GM23338 (cell line): Measurements from ENCODE around the gene ACOT11. TPM values are rescaled to one million over a fixed set of nuclear protein-coding genes. Genes with fewer than 3 reads are reported as not detected.
A peak's percentile ranks its signal among the peaks of the same experiment; 100 is the strongest.

ENCODE experiments used
- ATAC-seq: fragments of 200-7000 bp; cut with Tn5 transposase; 3 replicates; pipeline ENCODE4 v1.9.1; 2020
- DNase-seq: peaks from one replicate; pipeline ENCODE4 v3.0.0-alpha.2; 2015; ENCODE audit warnings: low spot score
- H2AFZ ChIP-seq: fragments of 200-600 bp; sonication (generic); 2 replicates; pipeline ENCODE4 v1.8.0; 2016; ENCODE audit warnings: antibody characterized with exemption, mild to moderate bottlenecking, moderate library complexity
- H3F3A ChIP-seq: fragments of 200-600 bp; sonication (generic); replicated peaks from 2 replicates; pipeline ENCODE4 v1.8.0; 2017; ENCODE audit warnings: antibody characterized with exemption, mixed run types, low read depth
- H3K27ac ChIP-seq: fragments of 200-600 bp; sonication (generic); 2 replicates; pipeline ENCODE4 v1.6.1; 2016; ENCODE audit warnings: low read depth
- H3K27me3 ChIP-seq: fragments of 200-600 bp; sonication (generic); 2 replicates; pipeline ENCODE4 v1.8.0; 2016; ENCODE audit warnings: mild to moderate bottlenecking, mixed run types, moderate library complexity; ENCODE audit not compliant: insufficient read depth
- H3K36me3 ChIP-seq: fragments of 200-600 bp; sonication (generic); 2 replicates; pipeline ENCODE4 v1.8.0; 2016; ENCODE audit warnings: mild to moderate bottlenecking; ENCODE audit not compliant: insufficient read depth
- H3K4me1 ChIP-seq: fragments of 200-600 bp; sonication (generic); 2 replicates; pipeline ENCODE4 v1.8.0; 2016; ENCODE audit warnings: mild to moderate bottlenecking, moderate library complexity; ENCODE audit not compliant: insufficient read depth
- H3K4me2 ChIP-seq: fragments of 200-600 bp; sonication (generic); 2 replicates; pipeline ENCODE4 v1.7.1; 2017; ENCODE audit warnings: mixed run types
- H3K4me3 ChIP-seq: fragments of 200-600 bp; sonication (generic); 2 replicates; pipeline ENCODE4 v1.6.1; 2016; ENCODE audit warnings: mixed run types
- H3K79me2 ChIP-seq: fragments of 200-600 bp; sonication (generic); replicated peaks from 2 replicates; pipeline ENCODE4 v1.8.0; 2017; ENCODE audit warnings: mild to moderate bottlenecking; ENCODE audit not compliant: insufficient read depth
- H3K9me2 ChIP-seq: fragments of 200-600 bp; sonication (generic); 2 replicates; pipeline ENCODE4 v1.8.0; 2017; ENCODE audit not compliant: insufficient read depth
- H4K20me1 ChIP-seq: fragments of 200-600 bp; sonication (generic); replicated peaks from 2 replicates; pipeline ENCODE4 v1.8.0; 2017; ENCODE audit warnings: mild to moderate bottlenecking; ENCODE audit not compliant: insufficient read depth
- H3K27ac Mint-ChIP-seq: 2 replicates; pipeline ENCODE4 v1.8.0; 2020; ENCODE audit warnings: inconsistent platforms, mild to moderate bottlenecking, moderate library complexity, mixed read lengths
- H3K27me3 Mint-ChIP-seq: 3 replicates; pipeline ENCODE4 v1.8.0; 2022; ENCODE audit warnings: low read depth, mild to moderate bottlenecking, moderate library complexity, mixed read lengths, inconsistent platforms; ENCODE audit not compliant: insufficient read depth, poor library complexity
- H3K36me3 Mint-ChIP-seq: 3 replicates; pipeline ENCODE4 v1.8.0; 2021; ENCODE audit warnings: low read depth, mild to moderate bottlenecking, inconsistent platforms, moderate library complexity, mixed read lengths
- H3K4me1 Mint-ChIP-seq: 3 replicates; pipeline ENCODE4 v1.8.0; 2020; ENCODE audit warnings: mild to moderate bottlenecking, inconsistent platforms, mixed read lengths
- H3K4me3 Mint-ChIP-seq: 3 replicates; pipeline ENCODE4 v1.8.0; 2021; ENCODE audit warnings: moderate library complexity, mild to moderate bottlenecking, inconsistent platforms, mixed read lengths
- H3K9me3 Mint-ChIP-seq: 3 replicates; pipeline ENCODE4 v1.8.0; 2020; ENCODE audit warnings: moderate library complexity, mild to moderate bottlenecking, inconsistent platforms, mixed read lengths
- CREB1 ChIP-seq: fragments of 250-450 bp; sonication (Bioruptor Pico); IDR thresholded peaks from 2 replicates; pipeline ENCODE4 v1.5.0; 2020; ENCODE audit warnings: low read depth, mild to moderate bottlenecking, moderate library complexity
- JUNB ChIP-seq: IDR thresholded peaks from one replicate; pipeline ENCODE4 v1.6.1; 2016; ENCODE audit warnings: antibody characterized with exemption; ENCODE audit not compliant: unreplicated experiment
- NANOG ChIP-seq: IDR thresholded peaks from 2 replicates; pipeline ENCODE4 v1.6.1; 2016; ENCODE audit warnings: antibody characterized with exemption, borderline replicate concordance
- POLR2AphosphoS5 ChIP-seq: IDR thresholded peaks from 2 replicates; pipeline ENCODE4 v1.6.1; 2016; ENCODE audit warnings: antibody characterized with exemption, low read depth
- REST ChIP-seq: IDR thresholded peaks from one replicate; pipeline ENCODE4 v1.6.1; 2018; ENCODE audit warnings: antibody characterized with exemption; ENCODE audit not compliant: unreplicated experiment
- STAT1 ChIP-seq: IDR thresholded peaks from one replicate; pipeline ENCODE4 v1.6.1; 2016; ENCODE audit warnings: antibody characterized with exemption; ENCODE audit not compliant: unreplicated experiment
- ZNF114 ChIP-seq: fragments of 250-450 bp; sonication (Bioruptor Pico); IDR thresholded peaks from 2 replicates; pipeline ENCODE4 v1.5.0; 2020; ENCODE audit warnings: mild to moderate bottlenecking, moderate library complexity
- ZNF331 ChIP-seq: fragments of 250-450 bp; sonication (Bioruptor Pico); IDR thresholded peaks from 2 replicates; pipeline ENCODE4 v1.5.0; 2020; ENCODE audit warnings: low read depth, mild to moderate bottlenecking, moderate library complexity
- ZNF462 ChIP-seq: fragments of 250-450 bp; sonication (Bioruptor Pico); IDR thresholded peaks from 2 replicates; pipeline ENCODE4 v1.5.0; 2020; ENCODE audit warnings: mild to moderate bottlenecking, moderate library complexity
- polyA plus RNA-seq: library from polyadenylated mRNA; unstranded; fragments of >200 nt; fragmentation: Nextera tagmentation; extraction: Ambion mirVana; gene quantifications from 2 replicates; pipeline ENCODE4 v1.2.1, GENCODE V29; 2016
- total RNA-seq: library from RNA; depleted of rRNA; stranded (reverse); fragments of >200 nt; shearing (Covaris generic); gene quantifications from 2 replicates; pipeline ENCODE4 v1.2.3, GENCODE V29; 2014

The ACOT11 gene
- total and polyA plus RNA-seq, 2 experiments from 2014 or later: 1.6 to 2.7 TPM

GRCh38 chr1:54640361-54640760, 92.3 kb downstream of the ACOT11 start:
- no peak for ATAC-seq
- Mint-ChIP-seq H3K4me3 (no peak overlapping the region), H3K9me3 (peaks cover 31% of the 10 kb centered on the region), H3K4me1 (no peaks in the 10 kb centered on the region), H3K36me3 (peaks cover 10% of the 10 kb centered on the region; the same call in 1 of the 3 replicates), H3K27me3 (peaks cover 8% of the 10 kb centered on the region), H3K27ac (no peak overlapping the region)
- Histone ChIP-seq H3K79me2 (no peaks in the 10 kb centered on the region), H3K9me2 (no peaks in the 10 kb centered on the region), H3K4me1 (no peaks in the 10 kb centered on the region), H4K20me1 (no peaks in the 10 kb centered on the region), H3F3A (no peaks in the 10 kb centered on the region), H3K27me3 (no peaks in the 10 kb centered on the region), H2AFZ (peak overlapping the region; percentile 78; the same call in 1 of the 2 replicates), H3K36me3 (no peaks in the 10 kb centered on the region), H3K27ac (no peak overlapping the region), H3K4me2 (no peak overlapping the region), H3K4me3 (no peak overlapping the region)
- no peak for TF ChIP-seq REST
- TF ChIP-seq NANOG: no peak
- TF ChIP-seq STAT1: no peak
- TF ChIP-seq POLR2AphosphoS5: no peak
- no peak for DNase-seq

GRCh38 chr1:54640863-54641836, 93.1 kb downstream of the ACOT11 start, which contains the start of gene MROH7:
Gene MROH7, plus strand, starts transcription at chr1:54641786. Its CDS starts 11,141 bp downstream, at chr1:54652927.
- Histone ChIP-seq H3K79me2 (no peaks in the 10 kb centered on the region), H4K20me1 (no peaks in the 10 kb centered on the region), H3K27me3 (no peaks in the 10 kb centered on the region), H3K4me1 (no peaks in the 10 kb centered on the region), H3F3A (no peaks in the 10 kb centered on the region), H3K4me2 (no peak within 1 kb of the TSS), H3K4me3 (no peak within 1 kb of the TSS), H2AFZ (no peak within 1 kb of the TSS), H3K36me3 (no peaks in the 10 kb centered on the region), H3K9me2 (no peaks in the 10 kb centered on the region), H3K27ac (no peak within 1 kb of the TSS)
- Mint-ChIP-seq H3K27ac (no peak within 1 kb of the TSS), H3K4me3 (no peak within 1 kb of the TSS), H3K27me3 (peaks cover 8% of the 10 kb centered on the region), H3K9me3 (peaks cover 26% of the 10 kb centered on the region), H3K4me1 (no peaks in the 10 kb centered on the region), H3K36me3 (peaks cover 7% of the 10 kb centered on the region; the same call in 1 of the 3 replicates)
- ATAC-seq (no peak), DNase-seq (no peak)
- TF ChIP-seq CREB1 (CRISPR knock-in tag) (no peak), STAT1 (no peak), POLR2AphosphoS5 (no peak), ZNF331 (CRISPR knock-in tag) (no peak), ZNF462 (no peak), JUNB (no peak), ZNF114 (CRISPR knock-in tag) (no peak)
